Hippocampal formation (tissue), 2 donors: ENCODE data around the gene ZPBP.
"Not testable (repeated sequence)": the region's sequence is repeated elsewhere in the genome, so short reads cannot be mapped to it uniquely, and the experiment has no call there.

Experiments used
- DNase-seq, 2 donors: peaks; one replicate each; lab custom pipeline; 2025; lab: John Stamatoyannopoulos, UW

ZPBP gene

DNA sequence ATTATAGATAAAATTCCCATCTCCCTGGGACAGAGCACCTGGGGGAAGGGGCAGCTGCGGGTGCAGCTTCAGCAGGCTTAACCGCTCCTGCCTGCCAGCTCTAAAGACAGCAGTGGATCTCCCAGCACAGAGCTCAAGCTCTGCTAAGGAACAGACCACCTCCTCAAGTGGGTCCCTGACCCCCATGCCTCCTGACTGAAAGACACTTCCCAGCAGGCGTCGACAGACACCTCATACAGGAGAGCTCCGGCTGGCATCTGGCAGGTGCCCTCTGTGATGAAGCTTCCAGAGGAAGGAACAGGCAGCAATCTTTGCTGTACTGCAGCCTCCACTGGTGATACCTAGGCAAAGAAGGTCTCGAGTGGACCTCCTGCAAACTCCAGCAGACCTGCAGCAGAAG is 51.9 kb downstream of the ZPBP start:
- DNase-seq: not testable (repeated sequence)

DNA sequence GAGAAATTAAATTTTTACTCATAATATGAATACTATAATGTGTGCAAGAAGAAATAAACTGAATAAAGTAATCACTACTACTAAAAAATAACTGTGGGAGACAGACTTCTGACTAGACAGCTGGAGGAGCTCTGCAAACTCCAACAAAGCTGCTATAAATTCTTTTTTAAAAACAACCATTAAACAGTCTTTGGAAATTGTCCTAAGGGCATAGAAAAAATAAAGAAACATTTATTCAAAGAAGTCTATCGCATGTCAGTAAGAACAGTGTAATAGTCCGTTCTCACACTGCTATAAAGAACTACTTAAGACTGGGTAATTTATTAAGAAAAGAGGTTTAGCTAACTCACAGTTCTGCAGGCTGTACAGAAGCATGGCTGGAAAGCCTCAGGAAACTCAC is 56.0 kb downstream of the ZPBP start:
- no peak for DNase-seq

DNA sequence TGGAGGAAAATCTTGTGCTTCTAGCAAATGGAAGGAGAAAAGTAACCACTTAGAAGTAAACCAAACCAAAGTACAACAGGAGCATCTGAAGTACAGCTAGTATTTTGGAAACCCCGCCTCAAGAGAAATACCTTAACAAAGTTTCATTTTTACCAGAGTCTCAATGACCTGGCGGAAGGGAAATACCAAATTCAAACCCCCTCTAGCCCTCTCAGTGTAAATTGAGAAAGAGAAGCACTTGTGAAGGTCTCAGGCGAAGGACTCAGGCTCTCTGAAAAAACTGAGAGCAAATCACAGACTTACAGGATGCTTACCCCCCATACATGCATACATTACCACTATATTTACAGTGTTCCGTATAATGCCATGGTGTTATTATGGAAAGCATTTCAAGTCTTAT is 70.1 kb downstream of the ZPBP start:
- DNase-seq: no peak

GRCh38 chr7:50022451-50022850 is 70.6 kb downstream of the ZPBP start:
- no peak for DNase-seq

DNA sequence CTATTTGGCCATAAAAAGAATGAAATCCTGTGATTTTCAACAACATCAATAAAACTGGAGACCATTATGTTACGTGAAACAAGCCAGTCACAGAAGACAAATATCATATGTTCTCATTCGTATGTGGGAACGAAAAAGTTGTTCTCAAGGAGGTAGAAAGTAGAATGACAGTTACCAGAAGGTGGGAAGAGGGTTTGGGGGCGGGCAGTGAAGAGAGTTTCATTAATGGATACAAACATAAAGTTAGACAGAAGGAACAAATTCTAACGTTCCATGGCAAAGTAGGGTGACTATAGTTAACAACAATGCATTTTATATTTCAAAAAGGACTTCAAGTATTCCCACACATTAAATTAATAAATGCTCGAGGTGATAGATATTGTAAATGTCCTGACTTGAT is 97.4 kb downstream of the ZPBP start:
- no peak for DNase-seq

DNA sequence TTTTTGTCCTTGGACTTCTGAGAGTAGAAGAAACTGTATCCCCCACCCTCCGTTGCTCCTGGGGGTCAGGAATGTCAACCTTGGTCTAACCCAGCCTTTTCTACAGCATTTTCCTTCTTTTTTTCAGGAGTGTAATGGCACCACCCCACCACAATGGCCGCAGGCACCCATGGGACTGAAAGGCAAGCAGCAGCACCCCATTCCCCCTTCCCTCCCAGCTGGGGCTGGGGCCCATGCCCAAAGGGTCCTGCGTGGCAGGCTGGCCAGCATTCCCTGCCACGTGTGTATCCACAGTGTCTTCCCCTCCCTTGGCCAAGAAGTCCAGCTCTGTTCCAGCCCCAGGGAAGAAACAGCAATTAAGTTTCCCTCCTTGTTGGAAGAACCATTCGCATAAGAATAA is 106.9 kb downstream of the ZPBP start:
- DNase-seq: no peak

GRCh38 chr7:49980465-49980864 is 112.6 kb downstream of the ZPBP start:
- no peak for DNase-seq

DNA sequence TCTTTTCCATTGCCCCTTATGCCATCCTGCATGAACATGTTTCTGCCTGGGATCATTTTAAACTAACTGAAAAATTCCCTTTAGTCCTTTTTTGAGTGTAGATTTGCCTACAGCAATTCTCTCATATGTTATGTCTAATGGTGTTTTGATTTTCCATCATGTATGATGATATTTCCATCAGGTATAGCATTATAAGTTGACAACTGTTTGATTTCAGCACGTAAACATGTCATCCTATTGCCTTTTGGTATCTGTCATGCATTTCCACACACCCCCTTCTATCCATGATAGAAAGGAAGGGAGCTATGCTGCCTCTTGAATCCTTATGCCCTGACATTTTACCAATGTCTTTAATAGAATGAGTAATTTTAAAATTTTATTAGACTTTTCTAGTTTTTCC is 116.8 kb downstream of the ZPBP start:
- no peak for DNase-seq

DNA sequence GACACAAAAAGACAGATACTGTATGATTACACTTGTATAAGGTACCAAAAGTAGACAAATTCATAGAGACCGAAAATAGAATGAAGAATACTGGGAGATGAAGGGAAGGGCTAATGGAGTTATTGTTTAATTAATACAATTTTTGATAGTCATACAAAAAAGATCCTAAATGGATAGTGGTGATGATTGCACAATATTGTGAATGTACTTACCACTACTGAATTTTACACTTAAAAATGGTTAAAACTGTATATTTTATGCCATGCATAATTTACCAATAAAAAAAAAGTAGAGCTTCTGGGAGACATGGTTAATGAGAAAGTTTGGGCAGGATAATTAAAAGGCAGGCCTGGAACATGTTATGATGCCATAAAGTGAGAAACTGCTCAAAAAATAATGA is 119.0 kb downstream of the ZPBP start:
- DNase-seq: no peak

DNA sequence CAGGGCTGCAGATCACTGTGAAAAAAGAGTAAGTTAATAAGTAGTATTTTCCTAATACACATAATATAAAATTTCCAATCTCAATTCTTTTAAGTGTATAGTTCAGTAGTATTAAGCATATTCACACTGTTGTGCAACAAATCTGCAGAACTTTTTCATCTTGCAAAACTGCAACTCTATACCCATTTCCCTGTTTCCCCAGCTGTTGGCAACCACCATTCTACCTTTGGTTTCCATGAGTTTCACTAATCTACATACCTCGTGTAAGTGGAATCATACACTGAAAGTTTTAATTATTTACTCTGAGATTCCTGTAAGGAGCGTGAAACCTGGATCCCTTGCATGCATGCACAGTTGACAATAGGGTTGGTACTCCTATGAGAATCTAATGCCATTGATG is 155.4 kb downstream of the ZPBP start:
- DNase-seq: no peak

DNA sequence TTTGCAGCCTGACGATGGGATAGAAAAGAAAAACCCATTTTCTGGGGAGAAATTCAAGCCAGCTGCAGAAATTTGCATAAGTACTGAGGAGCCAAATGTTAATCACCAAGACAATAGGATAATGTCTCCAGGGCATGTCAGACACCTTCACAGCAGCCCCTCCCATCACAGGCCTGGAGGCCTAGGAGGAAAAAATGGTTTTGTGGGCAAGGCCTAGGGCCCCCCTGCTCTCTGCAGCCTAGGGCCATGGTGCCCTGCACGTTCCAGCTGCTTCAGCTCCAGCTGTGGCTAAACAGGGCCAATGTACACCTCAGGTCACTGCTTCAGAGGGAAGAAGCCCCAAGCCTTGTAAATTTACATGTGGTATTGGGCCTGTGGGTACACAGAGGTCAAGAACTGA is 161.4 kb downstream of the ZPBP start:
- DNase-seq: no peak

DNA sequence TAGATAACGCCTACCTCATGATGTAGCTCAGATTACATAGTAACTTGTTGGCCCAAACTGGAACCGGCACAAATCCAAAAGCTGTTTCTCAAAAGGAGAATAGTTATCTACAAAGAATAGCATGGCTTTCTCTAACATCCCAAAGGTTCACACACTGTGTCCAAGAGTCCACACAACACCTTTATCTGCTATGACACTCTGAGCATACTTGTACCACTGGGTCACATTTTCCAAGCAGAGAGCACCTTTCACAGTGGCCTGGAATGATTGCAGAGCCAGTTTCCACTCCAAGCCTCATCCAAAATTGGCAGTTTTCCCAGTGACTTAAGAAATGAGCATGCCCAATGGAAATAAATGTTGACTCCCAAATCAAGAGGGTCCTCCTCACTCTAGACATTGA is 164.3 kb downstream of the ZPBP start:
- no peak for DNase-seq

DNA sequence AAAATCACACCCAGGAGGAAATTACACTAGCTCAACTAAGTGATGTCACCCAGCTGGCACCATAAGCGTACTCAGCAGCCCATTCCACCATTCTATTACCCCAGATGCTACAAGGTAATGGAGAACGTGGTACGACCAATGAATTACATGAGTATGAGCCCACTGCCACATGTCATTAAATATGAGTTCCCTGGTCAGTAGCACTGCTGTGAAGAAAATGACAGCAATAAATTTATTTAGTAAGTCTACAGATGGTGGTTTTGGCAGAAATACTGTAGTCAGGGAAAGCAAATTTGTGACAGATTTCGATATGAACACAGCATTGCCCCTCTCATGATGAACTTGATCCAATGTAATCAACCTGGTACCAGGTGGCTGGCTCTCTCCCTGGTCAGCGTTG is 165.4 kb downstream of the ZPBP start:
- no peak for DNase-seq

DNA sequence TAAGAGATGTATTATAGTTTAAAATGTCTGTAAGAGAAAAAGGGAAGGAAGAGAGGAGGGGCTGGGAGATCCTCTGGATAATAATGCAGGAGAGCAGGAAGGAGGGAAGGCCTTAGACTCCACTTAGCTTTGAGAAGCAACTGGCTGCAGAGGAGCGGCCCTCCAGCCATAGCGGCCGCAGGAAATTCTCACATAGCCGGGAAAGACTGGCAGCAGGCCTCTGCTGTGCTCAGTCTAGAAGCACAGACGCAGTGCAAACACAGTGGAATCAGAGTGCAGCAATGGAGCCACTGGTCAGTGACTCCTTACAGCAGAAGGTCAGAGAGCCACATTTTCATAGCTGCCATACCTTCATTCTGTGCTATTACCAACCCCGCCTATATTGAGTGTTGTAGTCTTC is 166.3 kb downstream of the ZPBP start:
- DNase-seq: no peak

- DNase-seq: no peak
Measured at GRCh38 chr7:49911909-49912308, 181.1 kb downstream of the ZPBP start.

DNA sequence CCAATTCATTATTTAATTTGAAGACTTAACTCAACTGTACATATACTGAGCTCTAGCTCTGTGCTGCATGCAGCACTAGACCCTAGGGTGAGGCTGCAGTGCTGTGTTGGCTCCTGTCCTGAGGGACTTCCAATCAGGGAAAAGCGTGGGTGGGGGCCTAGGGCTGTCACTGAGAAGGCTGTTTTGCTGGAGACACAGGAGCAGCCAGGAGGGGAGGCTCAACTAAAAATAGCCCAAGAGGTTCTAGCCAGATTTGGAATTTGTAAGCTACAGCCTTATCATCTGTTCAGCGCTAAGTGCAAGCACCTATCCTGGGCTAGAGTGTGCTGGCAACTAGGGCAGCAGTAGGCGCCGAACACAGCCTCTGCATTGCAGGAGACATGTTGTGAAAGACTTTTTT is 198.5 kb downstream of the ZPBP start:
- no peak for DNase-seq

- DNase-seq: no peak
Measured at GRCh38 chr7:49893131-49893530, 199.9 kb downstream of the ZPBP start.

DNA sequence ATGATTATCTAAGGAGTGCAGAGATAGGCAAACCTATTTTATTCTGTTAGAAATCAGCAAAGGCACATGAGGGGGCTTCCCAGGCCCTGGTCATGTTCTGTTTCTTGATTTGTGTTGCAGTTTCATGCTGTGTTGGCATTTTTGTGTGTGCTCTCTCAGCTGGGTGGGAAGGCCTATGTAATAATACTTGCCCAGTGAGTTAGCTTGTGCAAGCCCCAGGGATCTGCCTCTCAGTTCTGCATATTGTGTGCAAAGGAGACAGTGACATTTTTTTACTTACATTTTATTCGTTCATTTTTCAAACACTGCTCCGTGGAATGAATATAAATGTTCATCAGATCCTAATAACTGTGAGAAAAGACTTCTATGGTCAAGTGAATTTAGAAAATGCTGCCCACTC is 200.6 kb downstream of the ZPBP start:
- DNase-seq: no peak
